Measurements from ENCODE around the gene CAPN1.

GRCh38 chr11:65218446-65218845 lies 36.7 kb downstream of the CAPN1 start:
- TF ChIP-seq EZH2phosphoT487 (IDR thresholded peaks at IDR 0.05; ENCODE audit: insufficient read depth, low read depth) (no peak), EZH2 (IDR thresholded peaks at IDR 0.05; ENCODE audit: insufficient read depth, poor library complexity, severe bottlenecking) (no peak)
